ENCODE data around the gene ADD2.

GRCh38 chr2:70612574-70612973, 155.4 kb downstream of the ADD2 start:
- TF ChIP-seq CTCF (IDR thresholded peaks at IDR 0.05) (no peak), POLR2AphosphoS5 (IDR thresholded peaks at IDR 0.05; ENCODE audit: insufficient read depth in 1 of 2, low read depth in 1 of 2) (no peak)
